Neural crest cell (in vitro differentiated cells): Measurements from ENCODE around the gene TWIST2. TPM values are rescaled to one million over a fixed set of nuclear protein-coding genes. Genes with fewer than 3 reads are reported as not detected.

Experiments used
- DNase-seq: peaks from one replicate; pipeline ENCODE4 v3.0.0; 2021; ENCODE audit warnings: low read depth, mixed read lengths, low spot score
- H3K27ac Mint-ChIP-seq: one replicate; pipeline ENCODE4 v1.8.0; 2021; ENCODE audit warnings: mild to moderate bottlenecking, mixed read lengths; ENCODE audit not compliant: unreplicated experiment
- H3K27me3 Mint-ChIP-seq: 2 replicates; pipeline ENCODE4 v1.8.0; 2021; ENCODE audit warnings: low read depth, mild to moderate bottlenecking, mixed read lengths
- H3K36me3 Mint-ChIP-seq: 2 replicates; pipeline ENCODE4 v1.8.0; 2021; ENCODE audit warnings: low read depth, mild to moderate bottlenecking, mixed read lengths
- H3K4me1 Mint-ChIP-seq: 2 replicates; pipeline ENCODE4 v1.8.0; 2021; ENCODE audit warnings: mixed read lengths
- H3K4me3 Mint-ChIP-seq: one replicate; pipeline ENCODE4 v1.8.0; 2021; ENCODE audit warnings: mild to moderate bottlenecking, mixed read lengths
- H3K9me3 Mint-ChIP-seq: 2 replicates; pipeline ENCODE4 v1.8.0; 2021; ENCODE audit warnings: mixed read lengths
- total RNA-seq: library from RNA; stranded (reverse); gene quantifications from 2 replicates; pipeline ENCODE4 v1.2.1, GENCODE V29; 2021
- TF ChIP-seq, protein P1 (sequence below): fragments of 200-600 bp; sonication (generic); conservative IDR thresholded peaks from 2 replicates; pipeline ENCODE4 v1.5.0; 2021; ENCODE audit warnings: antibody characterized with exemption, mild to moderate bottlenecking

TWIST2 gene
- total RNA-seq, 1 donor from 2014 or later, result 0.96 TPM

DNA sequence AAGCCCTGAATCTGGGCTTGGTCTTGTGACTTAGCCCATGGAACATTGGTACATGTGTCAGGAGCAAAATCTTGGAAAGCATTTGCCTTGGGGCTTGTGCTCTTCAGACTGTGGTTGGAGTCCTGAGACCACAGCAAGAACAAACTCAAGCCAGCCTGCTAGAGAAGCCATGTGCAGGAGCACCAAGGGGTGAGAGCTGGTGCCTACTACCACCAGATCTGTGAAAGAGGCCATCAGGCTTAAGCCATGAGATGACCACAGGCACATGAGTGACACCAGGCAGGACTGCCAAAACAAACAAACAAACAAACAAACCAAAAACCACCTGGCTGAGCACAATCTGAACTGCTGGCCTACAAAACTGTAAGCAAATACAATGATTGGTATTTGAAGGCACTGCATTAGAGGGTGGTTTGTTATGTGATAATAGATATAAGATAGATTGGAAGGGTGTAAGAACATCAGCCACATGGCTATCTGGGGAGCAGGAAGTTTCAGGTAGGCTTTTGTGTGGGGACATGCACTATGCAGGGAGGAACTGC, 9.0 kb upstream of the TWIST2 start:
- H3K27ac Mint-ChIP-seq, result no peak overlapping the region
- no peak for DNase-seq
- no peaks in the 10 kb centered on the region for H3K4me1 Mint-ChIP-seq
- H3K36me3 Mint-ChIP-seq, result no peaks in the 10 kb centered on the region
- TF ChIP-seq, protein P1, sequence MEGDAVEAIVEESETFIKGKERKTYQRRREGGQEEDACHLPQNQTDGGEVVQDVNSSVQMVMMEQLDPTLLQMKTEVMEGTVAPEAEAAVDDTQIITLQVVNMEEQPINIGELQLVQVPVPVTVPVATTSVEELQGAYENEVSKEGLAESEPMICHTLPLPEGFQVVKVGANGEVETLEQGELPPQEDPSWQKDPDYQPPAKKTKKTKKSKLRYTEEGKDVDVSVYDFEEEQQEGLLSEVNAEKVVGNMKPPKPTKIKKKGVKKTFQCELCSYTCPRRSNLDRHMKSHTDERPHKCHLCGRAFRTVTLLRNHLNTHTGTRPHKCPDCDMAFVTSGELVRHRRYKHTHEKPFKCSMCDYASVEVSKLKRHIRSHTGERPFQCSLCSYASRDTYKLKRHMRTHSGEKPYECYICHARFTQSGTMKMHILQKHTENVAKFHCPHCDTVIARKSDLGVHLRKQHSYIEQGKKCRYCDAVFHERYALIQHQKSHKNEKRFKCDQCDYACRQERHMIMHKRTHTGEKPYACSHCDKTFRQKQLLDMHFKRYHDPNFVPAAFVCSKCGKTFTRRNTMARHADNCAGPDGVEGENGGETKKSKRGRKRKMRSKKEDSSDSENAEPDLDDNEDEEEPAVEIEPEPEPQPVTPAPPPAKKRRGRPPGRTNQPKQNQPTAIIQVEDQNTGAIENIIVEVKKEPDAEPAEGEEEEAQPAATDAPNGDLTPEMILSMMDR, result no peak
- H3K27me3 Mint-ChIP-seq, result peaks cover 52% of the 10 kb centered on the region
- H3K4me3 Mint-ChIP-seq, result no peak overlapping the region
- H3K9me3 Mint-ChIP-seq, result no peaks in the 10 kb centered on the region

GRCh38 chr2:238839428-238839827, 8.5 kb upstream of the TWIST2 start:
- no peak overlapping the region for H3K27ac Mint-ChIP-seq
- no peaks in the 10 kb centered on the region for H3K4me1 Mint-ChIP-seq
- no peaks in the 10 kb centered on the region for H3K36me3 Mint-ChIP-seq
- H3K9me3 Mint-ChIP-seq, result no peaks in the 10 kb centered on the region
- DNase-seq, result no peak
- TF ChIP-seq, protein P1, result no peak
- H3K27me3 Mint-ChIP-seq, result peaks cover 53% of the 10 kb centered on the region
- H3K4me3 Mint-ChIP-seq, result no peak overlapping the region

GRCh38 chr2:238841542-238842164, 6.2 kb upstream of the TWIST2 start:
- Mint-ChIP-seq H3K36me3 (no peaks in the 10 kb centered on the region), H3K4me3 (no peak overlapping the region), H3K9me3 (no peaks in the 10 kb centered on the region), H3K27me3 (peaks cover 63% of the 10 kb centered on the region), H3K4me1 (peaks cover 11% of the 10 kb centered on the region), H3K27ac (no peak overlapping the region)
- TF ChIP-seq, protein P1, result no peak
- DNase-seq, result no peak

GRCh38 chr2:238843476-238843875, 4.4 kb upstream of the TWIST2 start:
- peaks cover 77% of the 10 kb centered on the region for H3K27me3 Mint-ChIP-seq
- TF ChIP-seq, protein P1, result no peak
- H3K27ac Mint-ChIP-seq, result no peak overlapping the region
- no peak overlapping the region for H3K4me3 Mint-ChIP-seq
- H3K9me3 Mint-ChIP-seq, result no peaks in the 10 kb centered on the region
- no peaks in the 10 kb centered on the region for H3K36me3 Mint-ChIP-seq
- DNase-seq, result no peak
- H3K4me1 Mint-ChIP-seq, result peaks cover 11% of the 10 kb centered on the region

GRCh38 chr2:238845583-238846377, 2.1 kb upstream of the TWIST2 start:
- Mint-ChIP-seq H3K27me3 (peaks cover 85% of the 10 kb centered on the region), H3K27ac (no peak overlapping the region), H3K9me3 (no peaks in the 10 kb centered on the region), H3K4me3 (peak overlapping the region; percentile 64), H3K36me3 (no peaks in the 10 kb centered on the region), H3K4me1 (peaks cover 11% of the 10 kb centered on the region)
- TF ChIP-seq, protein P1, result no peak
- DNase-seq, result no peak
